ENCODE data around the gene ABHD17A.
"Not testable (repeated sequence)": the region's sequence is repeated elsewhere in the genome, so short reads cannot be mapped to it uniquely, and the experiment has no call there.

ABHD17A gene

GRCh38 chr19:1879982-1880381, 5.3 kb downstream of the ABHD17A start:
- DNase-seq: not testable (repeated sequence)

GRCh38 chr19:1878583-1878982, 6.7 kb downstream of the ABHD17A start:
- DNase-seq: not testable (repeated sequence)

GRCh38 chr19:1877280-1877660, 8.0 kb downstream of the ABHD17A start:
- DNase-seq: not testable (repeated sequence)

- not testable (repeated sequence) for DNase-seq
These were observed 8.6 kb downstream of the ABHD17A start for GRCh38 chr19:1876496-1877279.

- peak; percentile 78 for DNase-seq
These were observed 9.4 kb downstream of the ABHD17A start for GRCh38 chr19:1875646-1876495.

- not testable (repeated sequence) for DNase-seq
These were observed 10.0 kb downstream of the ABHD17A start for GRCh38 chr19:1875265-1875645.

GRCh38 chr19:1874554-1875185, 10.6 kb downstream of the ABHD17A start:
- peak; percentile 14 for DNase-seq

GRCh38 chr19:1873524-1874473, 11.5 kb downstream of the ABHD17A start:
- peak; percentile 39 for DNase-seq

- no peak for DNase-seq
These were observed 12.3 kb downstream of the ABHD17A start for GRCh38 chr19:1872807-1873523.

GRCh38 chr19:1871630-1872029, 13.7 kb downstream of the ABHD17A start:
- DNase-seq: no peak

- DNase-seq: no peak
These were observed 14.1 kb downstream of the ABHD17A start for GRCh38 chr19:1871140-1871597.

GRCh38 chr19:1868971-1869370, 16.3 kb downstream of the ABHD17A start:
- no peak for DNase-seq

- DNase-seq: no peak
These were observed 18.0 kb downstream of the ABHD17A start for GRCh38 chr19:1867349-1867724.

GRCh38 chr19:1866693-1867348, 18.5 kb downstream of the ABHD17A start:
- DNase-seq: no peak

- no peak for DNase-seq
These were observed 19.9 kb downstream of the ABHD17A start for GRCh38 chr19:1865172-1866010.

- peak; percentile 5 for DNase-seq
These were observed 20.7 kb downstream of the ABHD17A start for GRCh38 chr19:1864480-1865171.

- peak; percentile 96 for DNase-seq
These were observed 21.4 kb downstream of the ABHD17A start for GRCh38 chr19:1863638-1864479.

GRCh38 chr19:1863328-1863637, 22.0 kb downstream of the ABHD17A start, which contains the start of gene KLF16:
Gene KLF16, minus strand, starts transcription at chr19:1863579. Its CDS starts 82 bp downstream, at chr19:1863497.
- no peak for DNase-seq
